Lung (tissue), 12 donors: ENCODE results near the gene CDH23. TPM values are rescaled to one million over a fixed set of nuclear protein-coding genes. Genes with fewer than 3 reads are reported as not detected.
"Not testable (repeated sequence)": the region's sequence is repeated elsewhere in the genome, so short reads cannot be mapped to it uniquely, and the experiment has no call there.

Experiments
- ATAC-seq: fragments of 200-7000 bp; cut with Tn5 transposase; one replicate; pipeline ENCODE4 v1.9.1; 2020; ENCODE audit warnings: moderate number of reproducible peaks; ENCODE audit not compliant: insufficient read depth, low FRiP score
- DNase-seq, 3 donors: peaks; one replicate each; pipeline ENCODE4 v3.0.0-alpha.2; 2013 to 2017
- H3K27ac ChIP-seq, 2 donors: one replicate each; pipeline ENCODE4 v1.5.1; 2013; ENCODE audit warnings: mild to moderate bottlenecking in 2 of 2, moderate library complexity in 2 of 2, control low read depth in 1 of 2, inconsistent platforms in 1 of 2, low read depth in 1 of 2, low read length in 1 of 2
- H3K27me3 ChIP-seq, 3 donors: one replicate each; pipeline ENCODE4 v1.5.1; 2013; ENCODE audit warnings: low read length in 2 of 3; ENCODE audit not compliant: control insufficient read depth in 3 of 3, insufficient read depth in 3 of 3
- H3K36me3 ChIP-seq, 4 donors: one replicate each; pipeline ENCODE4 v1.5.1; 2013; ENCODE audit warnings: low read length in 4 of 4, mild to moderate bottlenecking in 1 of 4, moderate library complexity in 1 of 4; ENCODE audit not compliant: control insufficient read depth in 4 of 4, insufficient read depth in 4 of 4
- H3K4me1 ChIP-seq, 5 donors: one replicate each; pipeline ENCODE4 v1.5.1; 2013; ENCODE audit warnings: low read length in 5 of 5, mild to moderate bottlenecking in 2 of 5, moderate library complexity in 1 of 5; ENCODE audit not compliant: control insufficient read depth in 5 of 5, insufficient read depth in 5 of 5
- H3K4me3 ChIP-seq: one replicate; pipeline ENCODE4 v1.5.1; 2013; ENCODE audit warnings: mild to moderate bottlenecking, control low read depth, moderate library complexity
- H3K9ac ChIP-seq, 2 donors: one replicate each; pipeline ENCODE4 v1.5.1; 2013; ENCODE audit warnings: low read length in 2 of 2, control low read depth in 1 of 2; ENCODE audit not compliant: insufficient read depth in 1 of 2
- H3K9me3 ChIP-seq, 4 donors: one replicate each; pipeline ENCODE4 v1.5.1; 2013; ENCODE audit warnings: low read length in 3 of 4, mild to moderate bottlenecking in 1 of 4, moderate library complexity in 1 of 4; ENCODE audit not compliant: control insufficient read depth in 4 of 4, insufficient read depth in 3 of 4
- CTCF ChIP-seq: IDR thresholded peaks from 2 replicates; pipeline ENCODE4 v1.5.1; 2012; ENCODE audit warnings: mild to moderate bottlenecking; ENCODE audit errors: control extremely low read depth, extremely low read depth
- WGBS, 2 donors: extraction: QIAGEN DNeasy Blood & Tissue Kit; methylation state at CpG; one replicate each; pipeline ENCODE4 v1.1.7; 2013; 5-methylcytosine and 5-hydroxymethylcytosine counted together
- polyA plus RNA-seq, 2 donors: library from polyadenylated mRNA; stranded (reverse); fragments of 200-250 nt; gene quantifications; one replicate each; pipeline ENCODE4 v1.2.1, GENCODE V29; 2013
- total RNA-seq, 2 donors: library from RNA; depleted of rRNA in 1 of 2; stranded (reverse); fragments of >200 nt in 1 of 2; gene quantifications; one replicate each; pipeline ENCODE4 v1.2.1, GENCODE V29; 2014 to 2021
- donor health status: control.
- donor health status: control.
- donor health status: Bipolar disorder and iron deficiency.
- donor health status: healthy.
- donor health status: DM: yes; HTN: yes; CAD: no.

CDH23 gene
- total and polyA plus RNA-seq, 4 donors: 4.5 to 29.5 (median 6.0) TPM

GRCh38 chr10:71358277-71358676, 38.4 kb upstream of the CDH23 start:
- no peaks in the 10 kb centered on the region for H3K9me3 ChIP-seq
- no peak for DNase-seq
- no peak overlapping the region for H3K9ac ChIP-seq
- H3K4me3 ChIP-seq: no peak overlapping the region
- H3K4me1 ChIP-seq: peaks cover 0 to 6% (median 0%) of the 10 kb centered on the region in 5 donors
- no peak for ATAC-seq
- 70 to 81% methylated on average over 8 of the region's 8 CpGs for WGBS, 2 donors
- no peaks in the 10 kb centered on the region for H3K27me3 ChIP-seq
- TF ChIP-seq CTCF: no peak
- peaks cover 0 to 24% (median 3%) of the 10 kb centered on the region in 4 donors for H3K36me3 ChIP-seq
- no peak overlapping the region for H3K27ac ChIP-seq

GRCh38 chr10:71358906-71359305, 37.8 kb upstream of the CDH23 start:
- H3K27ac ChIP-seq, H3K9me3 ChIP-seq, H3K4me3 ChIP-seq, H3K27me3 ChIP-seq, DNase-seq, ATAC-seq, H3K9ac ChIP-seq, H3K4me1 ChIP-seq: not testable (repeated sequence)
- peaks cover 0 to 24% (median 3%) of the 10 kb centered on the region in 4 donors for H3K36me3 ChIP-seq
- WGBS, 2 donors: 88 to 89% methylated on average over 10 of the region's 10 CpGs

- Histone ChIP-seq H3K27ac (peak overlapping the region in 1 of 2 donors; percentile 64), H3K4me1 (peaks cover 0 to 6% (median 0%) of the 10 kb centered on the region in 5 donors), H3K27me3 (no peaks in the 10 kb centered on the region), H3K4me3 (no peak overlapping the region), H3K36me3 (peaks cover 0 to 26% (median 3%) of the 10 kb centered on the region in 4 donors), H3K9me3 (no peaks in the 10 kb centered on the region), H3K9ac (no peak overlapping the region)
- DNase-seq (no peak), ATAC-seq (no peak)
- no peak for TF ChIP-seq CTCF
- 33 to 50% methylated on average over 9 of the region's 9 CpGs for WGBS, 2 donors
Observed at GRCh38 chr10:71359364-71360046, 37.2 kb upstream of the CDH23 start.

GRCh38 chr10:71360735-71361134, 36.0 kb upstream of the CDH23 start:
- Histone ChIP-seq H3K27me3 (no peaks in the 10 kb centered on the region), H3K36me3 (peaks cover 0 to 23% (median 1%) of the 10 kb centered on the region in 4 donors), H3K9ac (no peak overlapping the region), H3K4me3 (no peak overlapping the region), H3K27ac (no peak overlapping the region), H3K4me1 (peaks cover 0 to 6% (median 0%) of the 10 kb centered on the region in 5 donors), H3K9me3 (no peaks in the 10 kb centered on the region)
- ATAC-seq (no peak), DNase-seq (no peak)
- no peak for TF ChIP-seq CTCF
- 85 to 91% methylated on average over 2 of the region's 2 CpGs for WGBS, 2 donors
